Measurements from ENCODE around the gene SYPL1.

The SYPL1 gene

GRCh38 chr7:106095634-106096033, 16.5 kb downstream of the SYPL1 start:
- DNase-seq (ENCODE audit: low spot score) (no peak), FAIRE-seq (no peak)

- FAIRE-seq (no peak), DNase-seq (ENCODE audit: low spot score) (no peak)
These were observed 17.3 kb downstream of the SYPL1 start for GRCh38 chr7:106094780-106095179.

- DNase-seq (ENCODE audit: low spot score), result no peak
- no peak for FAIRE-seq
These were observed 19.9 kb downstream of the SYPL1 start for GRCh38 chr7:106092204-106092603.

GRCh38 chr7:106089647-106090046, 22.5 kb downstream of the SYPL1 start:
- DNase-seq (ENCODE audit: low spot score), result no peak
- no peak for FAIRE-seq

- DNase-seq (ENCODE audit: low spot score) (no peak), FAIRE-seq (no peak)
These were observed 24.1 kb downstream of the SYPL1 start for GRCh38 chr7:106088014-106088413.

DNA sequence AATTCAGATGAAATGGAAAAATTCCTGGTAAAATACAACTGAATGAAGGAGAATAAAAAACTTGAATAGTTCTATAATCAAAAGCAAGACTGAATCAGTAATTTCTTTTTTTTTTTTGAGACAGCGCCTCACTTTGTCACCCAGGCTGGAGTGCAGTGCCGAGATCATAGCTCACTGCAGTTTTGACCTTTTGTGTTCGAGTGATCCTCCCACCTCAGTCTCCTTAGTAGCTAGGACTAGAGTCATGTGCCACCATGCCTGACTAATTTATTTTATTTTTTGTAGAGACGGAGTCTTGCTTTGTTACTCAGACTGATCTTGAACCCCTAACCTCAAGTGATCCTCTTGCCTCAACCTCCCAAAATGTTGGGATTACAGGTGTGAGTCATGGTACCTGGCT, 26.1 kb downstream of the SYPL1 start:
- FAIRE-seq, result no peak
- no peak for DNase-seq (ENCODE audit: low spot score)

DNA sequence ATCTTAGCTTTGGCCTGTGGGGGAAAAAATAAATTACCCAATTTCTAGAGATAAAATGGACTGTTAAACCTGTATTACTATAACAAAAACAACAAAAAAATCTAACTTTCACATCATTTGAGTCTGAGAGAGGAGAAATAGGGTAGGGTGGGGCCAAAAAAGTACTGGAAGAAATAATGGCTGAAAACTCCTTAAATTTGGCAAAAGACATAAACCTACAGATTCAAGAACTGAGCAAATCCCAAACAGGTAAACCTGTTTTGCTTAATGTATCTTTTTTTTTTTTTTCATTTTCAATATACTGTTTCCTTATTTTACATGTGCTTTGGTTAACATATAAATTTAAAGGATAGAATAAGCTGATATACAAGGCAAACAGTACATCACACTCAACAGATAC, 27.1 kb downstream of the SYPL1 start:
- no peak for FAIRE-seq

GRCh38 chr7:106083717-106084116, 28.4 kb downstream of the SYPL1 start:
- DNase-seq (ENCODE audit: low spot score) (no peak), FAIRE-seq (no peak)

More for the DNA sequence above, 27.1 kb downstream of the SYPL1 start:
- DNase-seq (ENCODE audit: low spot score), result no peak

- no peak for DNase-seq (ENCODE audit: low spot score)
- FAIRE-seq, result no peak
These were observed 29.8 kb downstream of the SYPL1 start for GRCh38 chr7:106082087-106082854.

GRCh38 chr7:106080300-106080987, 31.7 kb downstream of the SYPL1 start:
- FAIRE-seq, result peak; percentile 81
- no peak for DNase-seq (ENCODE audit: low spot score)

DNA sequence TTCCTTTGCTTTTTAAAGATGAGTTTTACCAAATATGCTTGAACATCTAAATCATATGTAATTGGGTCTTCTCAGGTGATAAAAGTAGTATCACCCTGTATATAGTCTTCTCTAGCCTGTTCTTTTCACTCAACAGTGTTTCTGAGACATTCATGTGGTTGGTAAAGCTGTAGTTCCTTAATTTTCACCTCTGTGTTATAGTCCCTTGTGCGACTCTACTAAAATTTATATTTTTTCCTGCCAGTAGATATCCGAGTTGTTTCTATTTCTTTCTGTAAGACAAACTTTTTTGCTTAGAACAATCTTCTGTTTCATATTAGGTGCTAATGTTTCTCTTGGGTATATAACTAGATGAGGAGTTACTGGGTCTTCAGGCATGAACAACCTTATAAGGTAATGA, 35.6 kb downstream of the SYPL1 start:
- no peak for FAIRE-seq
- no peak for DNase-seq (ENCODE audit: low spot score)

DNA sequence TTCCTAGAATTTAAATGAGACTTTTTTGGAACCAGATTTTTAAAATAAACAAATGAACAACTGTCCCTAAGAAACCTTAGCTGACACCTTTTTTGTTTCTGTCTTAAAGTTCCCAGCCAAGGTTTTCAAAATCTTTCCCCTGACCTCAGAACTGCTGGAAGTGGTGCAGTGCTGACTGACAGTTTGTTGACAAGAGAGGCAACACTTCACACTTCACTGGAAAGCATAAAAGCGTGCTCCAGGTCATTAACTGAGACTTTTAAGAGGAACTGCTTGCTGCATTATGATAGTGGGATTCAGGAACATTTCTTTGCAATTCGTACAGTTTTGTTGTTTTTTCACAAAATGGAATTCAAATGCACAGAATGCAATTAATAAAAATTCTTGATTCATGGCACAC, 36.2 kb downstream of the SYPL1 start:
- FAIRE-seq, result no peak
- DNase-seq (ENCODE audit: low spot score), result no peak

DNA sequence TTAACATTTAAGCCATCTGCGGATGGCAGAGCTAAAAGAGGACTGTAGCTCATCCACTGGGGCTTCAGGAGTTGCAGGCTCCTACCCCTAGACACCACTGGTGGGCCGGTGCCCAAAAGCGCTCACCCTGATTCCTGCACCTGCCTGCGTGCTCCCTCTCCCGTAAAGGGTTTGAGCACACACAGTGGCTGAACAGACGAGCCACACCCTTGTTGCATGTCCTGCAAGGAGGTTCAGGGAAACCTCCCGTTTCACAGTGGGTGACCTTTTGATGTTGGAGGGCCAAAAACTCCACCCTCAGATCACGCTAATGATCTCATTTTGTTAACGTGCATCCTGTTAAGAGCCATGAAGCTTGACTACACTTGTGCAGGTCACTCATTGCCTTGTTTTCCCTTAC, 37.9 kb downstream of the SYPL1 start:
- DNase-seq (ENCODE audit: low spot score) (no peak), FAIRE-seq (no peak)

DNA sequence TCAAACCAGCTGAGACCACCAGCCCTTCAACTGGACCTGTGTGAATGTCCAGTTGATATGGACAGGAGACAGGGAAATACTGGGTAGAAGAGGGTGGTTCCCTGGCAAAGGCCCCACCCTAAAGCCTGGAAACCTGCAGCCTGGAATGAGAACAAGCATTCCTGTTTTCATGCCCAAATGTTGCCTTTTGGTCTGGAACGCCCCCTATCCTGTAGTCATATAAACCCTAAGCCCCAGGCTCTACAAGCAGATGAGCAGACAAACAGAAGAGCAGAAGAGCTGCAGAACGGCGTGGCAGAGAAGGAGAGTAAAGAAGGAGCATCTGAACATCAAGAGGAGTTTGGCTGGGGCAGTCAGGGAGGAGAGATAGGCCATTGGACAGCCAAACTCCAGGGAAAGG, 38.4 kb downstream of the SYPL1 start:
- DNase-seq (ENCODE audit: low spot score) (no peak), FAIRE-seq (no peak)

DNA sequence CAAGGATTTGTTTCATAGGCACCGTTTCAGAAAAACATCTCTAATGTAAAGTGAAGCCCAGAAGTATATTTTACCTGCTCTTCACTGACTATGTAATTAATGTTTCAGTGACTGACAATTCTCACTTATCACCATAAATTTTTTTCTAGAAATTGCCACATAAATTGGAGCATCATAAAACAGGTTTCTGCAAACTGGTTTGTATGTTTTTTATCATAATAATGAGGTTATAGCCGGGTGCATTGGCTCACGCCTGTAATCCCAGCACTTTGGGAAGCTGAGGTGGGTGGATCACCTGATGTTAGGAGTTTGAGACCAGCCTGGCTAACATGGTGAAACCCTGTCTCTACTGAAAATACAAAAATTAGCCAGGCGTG, 39.4 kb downstream of the SYPL1 start:
- FAIRE-seq (no peak), DNase-seq (ENCODE audit: low spot score) (no peak)

GRCh38 chr7:106071999-106072714, 40.0 kb downstream of the SYPL1 start:
- FAIRE-seq (no peak), DNase-seq (ENCODE audit: low spot score) (no peak)

DNA sequence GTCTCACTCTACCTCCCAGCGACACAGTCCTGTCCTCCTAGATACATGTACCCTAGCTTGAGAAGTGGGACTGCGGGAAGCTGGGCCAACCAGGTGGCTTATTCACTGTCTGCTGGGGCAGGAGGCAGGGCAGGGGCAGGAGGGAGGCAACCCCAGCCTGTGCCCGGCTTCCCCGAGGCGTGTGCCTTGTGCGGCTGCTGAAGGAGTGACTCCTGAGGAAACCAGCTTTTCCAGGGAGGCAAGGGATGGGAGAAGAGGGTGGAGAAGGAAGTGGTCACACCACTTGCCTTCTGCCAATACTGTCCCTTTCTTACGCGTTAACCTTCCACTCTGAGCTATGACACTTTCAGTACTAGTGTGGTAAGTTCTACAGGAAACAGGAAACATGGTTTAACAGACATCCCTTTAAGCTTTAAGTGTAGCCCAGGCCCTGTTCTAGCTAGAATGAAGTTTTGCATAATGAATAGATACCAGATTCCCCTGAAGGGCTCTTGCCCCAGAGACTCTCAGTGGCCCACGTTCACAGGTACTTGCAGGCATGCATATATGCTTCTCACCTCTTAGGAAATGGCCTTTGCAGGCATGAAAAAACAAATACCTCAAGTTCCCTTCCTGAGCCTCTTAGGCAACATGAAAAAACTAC, 40.6 kb downstream of the SYPL1 start:
- no peak for DNase-seq (ENCODE audit: low spot score)

GRCh38 chr7:106070567-106071254, 41.4 kb downstream of the SYPL1 start:
- no peak for FAIRE-seq

More for the DNA sequence above, 40.6 kb downstream of the SYPL1 start:
- no peak for FAIRE-seq

GRCh38 chr7:106070201-106070551, 41.9 kb downstream of the SYPL1 start:
- FAIRE-seq (peak; percentile 53), DNase-seq (ENCODE audit: low spot score) (peak; percentile 78)

More at GRCh38 chr7:106070567-106071254, 41.4 kb downstream of the SYPL1 start:
- DNase-seq (ENCODE audit: low spot score), result no peak

DNA sequence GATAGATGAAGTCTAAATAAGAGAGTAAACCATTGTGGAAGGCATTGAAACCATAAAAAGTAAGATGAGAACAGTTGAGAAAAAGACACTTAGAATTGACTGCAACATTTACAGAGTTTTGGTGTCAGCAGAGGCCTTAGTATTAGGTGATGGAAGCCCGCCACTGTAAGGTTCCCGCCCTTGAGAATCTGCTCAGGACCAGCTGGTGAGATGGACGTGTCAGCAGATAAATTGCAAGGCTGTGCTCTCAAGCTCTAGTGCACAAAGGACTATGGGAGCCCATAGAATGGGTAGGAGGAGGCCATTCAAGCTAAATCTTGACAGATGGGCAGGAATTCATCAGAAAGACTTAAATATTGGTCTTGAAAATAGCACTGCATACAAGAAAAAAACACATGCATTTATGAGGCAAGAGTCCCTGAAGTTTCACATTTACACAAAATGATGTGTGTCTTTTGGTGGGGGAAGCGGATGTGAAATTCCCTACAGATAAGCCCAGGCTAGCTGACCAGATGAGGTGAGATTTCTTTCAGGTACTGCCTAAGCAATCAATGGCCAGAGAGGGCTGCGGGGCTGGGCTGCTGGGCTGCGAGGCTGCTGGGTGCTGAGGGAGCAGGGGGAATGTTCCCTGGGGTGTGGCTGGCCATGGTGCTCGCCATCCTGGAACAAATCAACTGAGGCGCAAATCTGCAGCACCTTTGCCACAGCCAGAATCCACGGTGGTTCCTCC, 42.5 kb downstream of the SYPL1 start:
- FAIRE-seq, result no peak
- no peak for DNase-seq (ENCODE audit: low spot score)

DNA sequence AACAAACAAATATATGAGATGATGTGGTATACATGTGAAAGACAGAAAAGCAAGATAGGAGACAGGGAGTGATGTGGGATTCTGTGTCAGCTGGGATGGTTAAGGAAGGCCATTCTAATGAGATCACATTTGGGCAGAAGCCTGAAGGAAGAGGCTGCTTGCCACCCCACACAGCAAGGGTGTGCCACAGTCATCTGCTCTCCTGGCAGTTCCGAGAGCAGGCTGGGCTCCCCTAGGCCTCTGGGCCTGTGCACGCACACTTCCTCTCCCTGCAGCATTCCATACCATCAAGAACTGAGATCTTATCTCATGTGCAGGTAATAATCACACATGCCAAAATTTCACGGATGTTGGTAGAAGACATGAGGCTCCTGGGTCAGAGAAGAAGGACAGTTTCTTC, 43.1 kb downstream of the SYPL1 start:
- DNase-seq (ENCODE audit: low spot score), result no peak

More for the DNA sequence above, 43.1 kb downstream of the SYPL1 start:
- no peak for FAIRE-seq
